ENCODE results near the gene PTPRN2. TPM values are rescaled to one million over a fixed set of nuclear protein-coding genes. Genes with fewer than 3 reads are reported as not detected.

PTPRN2 gene
- polyA plus RNA-seq, 2 donors: 0.37 to 0.40 TPM

- no peaks in the 10 kb centered on the region for H3K4me1 ChIP-seq (ENCODE audit: control insufficient read depth in 2 of 2, insufficient read depth in 2 of 2, low read length in 1 of 2)
- no peak overlapping the region for H3K27ac ChIP-seq (ENCODE audit: low read depth in 2 of 2, low read length in 1 of 2)
- no peaks in the 10 kb centered on the region for H3K9me3 ChIP-seq (ENCODE audit: control insufficient read depth in 2 of 2, insufficient read depth in 1 of 2, low read depth in 1 of 2, low read length in 1 of 2)
- no peaks in the 10 kb centered on the region for H3K36me3 ChIP-seq (ENCODE audit: control insufficient read depth in 2 of 2, insufficient read depth in 2 of 2, low read length in 1 of 2)
- H3K4me3 ChIP-seq (ENCODE audit: low read depth in 1 of 2, low read length in 2 of 2): no peak overlapping the region
- WGBS, 2 donors: 88 to 96% methylated on average over 15 of the region's 15 CpGs
- H3K27me3 ChIP-seq (ENCODE audit: control insufficient read depth in 1 of 2, insufficient read depth in 2 of 2, low read length in 2 of 2): peaks cover 0 to 3% of the 10 kb centered on the region in 2 donors
These were observed 719.8 kb downstream of the PTPRN2 start for GRCh38 chr7:157867685-157868305.

DNA sequence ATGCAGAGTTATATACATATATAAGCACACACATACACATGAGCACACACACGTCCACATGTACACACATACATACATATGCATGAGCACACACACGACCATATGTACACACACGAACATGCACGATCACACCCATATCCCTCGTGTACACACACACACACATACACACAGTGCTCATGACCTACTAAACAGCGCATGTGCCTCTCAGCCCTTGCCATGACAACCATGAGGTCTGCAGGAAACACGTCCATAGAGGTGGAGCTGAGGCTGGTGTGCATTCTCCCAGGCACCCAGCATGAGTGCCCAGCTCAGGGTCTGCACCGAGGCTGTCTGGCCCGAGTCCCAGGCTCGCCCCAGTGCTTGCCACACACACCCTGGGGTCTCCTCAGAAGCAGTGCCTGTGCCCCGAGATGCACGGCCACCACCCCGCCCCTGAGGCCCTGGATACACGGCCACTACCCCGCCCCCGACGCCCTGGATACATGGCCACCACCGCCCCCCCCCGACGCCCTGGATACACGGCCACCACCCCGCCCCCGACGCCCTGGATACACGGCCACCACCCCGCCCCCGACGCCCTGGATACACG is 721.2 kb downstream of the PTPRN2 start:
- no peaks in the 10 kb centered on the region for H3K36me3 ChIP-seq (ENCODE audit: control insufficient read depth in 2 of 2, insufficient read depth in 2 of 2, low read length in 1 of 2)
- no peak overlapping the region for H3K27ac ChIP-seq (ENCODE audit: low read depth in 2 of 2, low read length in 1 of 2)
- no peaks in the 10 kb centered on the region for H3K9me3 ChIP-seq (ENCODE audit: control insufficient read depth in 2 of 2, insufficient read depth in 1 of 2, low read depth in 1 of 2, low read length in 1 of 2)
- peaks cover 0 to 3% of the 10 kb centered on the region in 2 donors for H3K27me3 ChIP-seq (ENCODE audit: control insufficient read depth in 1 of 2, insufficient read depth in 2 of 2, low read length in 2 of 2)
- H3K4me1 ChIP-seq (ENCODE audit: control insufficient read depth in 2 of 2, insufficient read depth in 2 of 2, low read length in 1 of 2): no peaks in the 10 kb centered on the region
- no peak overlapping the region for H3K4me3 ChIP-seq (ENCODE audit: low read depth in 1 of 2, low read length in 2 of 2)
- 82 to 86% methylated on average over 16 to 29 of the region's 29 CpGs for WGBS, 2 donors

DNA sequence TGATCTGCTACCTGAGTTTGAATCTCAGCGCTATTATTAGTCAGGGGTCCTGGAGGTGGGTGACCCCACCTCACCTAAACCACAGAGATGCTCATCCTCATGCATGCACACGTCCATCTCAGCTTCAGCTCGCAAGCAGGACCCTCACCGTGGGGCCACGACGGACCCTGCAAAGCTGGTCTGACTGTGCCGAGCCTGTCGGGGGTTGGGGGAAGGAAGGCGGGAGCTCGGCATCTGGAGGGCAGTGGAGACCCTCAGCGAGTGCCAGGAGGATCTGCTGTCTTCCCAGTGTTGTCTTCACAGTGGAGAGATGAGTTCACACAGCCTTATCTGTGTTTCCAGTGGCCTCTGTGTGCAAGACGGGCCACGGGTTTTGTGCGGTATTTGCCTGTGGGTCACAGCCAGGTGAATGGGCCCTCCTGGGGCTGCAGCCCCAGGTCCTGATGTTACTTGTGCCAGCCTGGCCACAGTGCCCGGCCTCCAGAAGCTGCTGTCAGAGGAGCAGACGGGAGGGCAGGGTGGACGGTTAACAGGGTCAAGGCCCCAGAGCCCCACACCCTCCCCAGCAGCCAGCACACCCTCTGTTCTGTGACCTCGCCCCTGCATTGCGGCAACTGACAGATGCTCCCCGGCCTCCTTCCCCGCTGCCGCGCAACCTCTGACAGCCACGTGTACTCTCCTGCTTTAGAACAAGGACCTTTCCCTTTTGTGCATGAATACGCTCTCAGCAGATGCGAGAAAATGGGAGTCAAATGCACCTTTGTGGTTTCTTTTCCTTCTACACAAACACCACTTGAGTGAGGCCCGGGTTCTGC is 722.1 kb downstream of the PTPRN2 start:
- Histone ChIP-seq H3K4me1 (ENCODE audit: control insufficient read depth in 2 of 2, insufficient read depth in 2 of 2, low read length in 1 of 2) (no peaks in the 10 kb centered on the region), H3K36me3 (ENCODE audit: control insufficient read depth in 2 of 2, insufficient read depth in 2 of 2, low read length in 1 of 2) (no peaks in the 10 kb centered on the region), H3K4me3 (ENCODE audit: low read depth in 1 of 2, low read length in 2 of 2) (no peak overlapping the region), H3K27ac (ENCODE audit: low read depth in 2 of 2, low read length in 1 of 2) (no peak overlapping the region), H3K9me3 (ENCODE audit: control insufficient read depth in 2 of 2, insufficient read depth in 1 of 2, low read depth in 1 of 2, low read length in 1 of 2) (no peaks in the 10 kb centered on the region), H3K27me3 (ENCODE audit: control insufficient read depth in 1 of 2, insufficient read depth in 2 of 2, low read length in 2 of 2) (peaks cover 0 to 3% of the 10 kb centered on the region in 2 donors)
- WGBS, 2 donors: 83 to 84% methylated on average over 27 of the region's 27 CpGs

DNA sequence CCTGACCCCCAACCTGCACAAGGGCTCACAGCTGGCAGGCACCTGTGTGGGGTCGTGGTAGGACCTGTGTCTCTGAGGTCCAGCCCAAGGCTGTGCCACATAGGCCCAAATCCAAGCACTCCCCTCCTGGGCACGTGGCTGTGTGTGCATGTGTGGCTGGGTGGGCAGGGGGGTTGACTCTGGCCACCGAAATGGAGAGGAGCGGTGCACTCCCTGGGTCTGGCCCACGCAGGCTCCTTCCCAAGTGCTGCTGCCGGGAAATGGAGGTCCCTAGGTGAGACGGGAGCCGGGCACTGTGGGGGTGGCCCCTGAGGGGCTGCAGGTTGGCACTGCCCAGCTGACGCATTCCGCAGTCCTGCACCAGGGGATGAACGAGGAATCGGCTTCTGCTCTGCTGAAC is 722.7 kb downstream of the PTPRN2 start:
- 76 to 92% methylated on average over 11 to 12 of the region's 12 CpGs for WGBS, 2 donors
- H3K36me3 ChIP-seq (ENCODE audit: control insufficient read depth in 2 of 2, insufficient read depth in 2 of 2, low read length in 1 of 2): no peaks in the 10 kb centered on the region
- H3K9me3 ChIP-seq (ENCODE audit: control insufficient read depth in 2 of 2, insufficient read depth in 1 of 2, low read depth in 1 of 2, low read length in 1 of 2): no peaks in the 10 kb centered on the region
- H3K27ac ChIP-seq (ENCODE audit: low read depth in 2 of 2, low read length in 1 of 2): no peak overlapping the region
- no peak overlapping the region for H3K4me3 ChIP-seq (ENCODE audit: low read depth in 1 of 2, low read length in 2 of 2)
- peaks cover 0 to 3% of the 10 kb centered on the region in 2 donors for H3K27me3 ChIP-seq (ENCODE audit: control insufficient read depth in 1 of 2, insufficient read depth in 2 of 2, low read length in 2 of 2)
- no peaks in the 10 kb centered on the region for H3K4me1 ChIP-seq (ENCODE audit: control insufficient read depth in 2 of 2, insufficient read depth in 2 of 2, low read length in 1 of 2)

- Histone ChIP-seq H3K36me3 (ENCODE audit: control insufficient read depth in 2 of 2, insufficient read depth in 2 of 2, low read length in 1 of 2) (no peaks in the 10 kb centered on the region), H3K27me3 (ENCODE audit: control insufficient read depth in 1 of 2, insufficient read depth in 2 of 2, low read length in 2 of 2) (peaks cover 0 to 3% of the 10 kb centered on the region in 2 donors), H3K4me1 (ENCODE audit: control insufficient read depth in 2 of 2, insufficient read depth in 2 of 2, low read length in 1 of 2) (no peaks in the 10 kb centered on the region), H3K4me3 (ENCODE audit: low read depth in 1 of 2, low read length in 2 of 2) (no peak overlapping the region), H3K9me3 (ENCODE audit: control insufficient read depth in 2 of 2, insufficient read depth in 1 of 2, low read depth in 1 of 2, low read length in 1 of 2) (no peaks in the 10 kb centered on the region), H3K27ac (ENCODE audit: low read depth in 2 of 2, low read length in 1 of 2) (no peak overlapping the region)
- WGBS, 2 donors: 78 to 79% methylated on average over 31 of the region's 31 CpGs
These were observed 723.5 kb downstream of the PTPRN2 start for GRCh38 chr7:157863906-157864810.

- 75 to 90% methylated on average over 12 of the region's 12 CpGs for WGBS, 2 donors
- no peak overlapping the region for H3K27ac ChIP-seq (ENCODE audit: low read depth in 2 of 2, low read length in 1 of 2)
- H3K9me3 ChIP-seq (ENCODE audit: control insufficient read depth in 2 of 2, insufficient read depth in 1 of 2, low read depth in 1 of 2, low read length in 1 of 2): no peaks in the 10 kb centered on the region
- no peaks in the 10 kb centered on the region for H3K36me3 ChIP-seq (ENCODE audit: control insufficient read depth in 2 of 2, insufficient read depth in 2 of 2, low read length in 1 of 2)
- H3K4me1 ChIP-seq (ENCODE audit: control insufficient read depth in 2 of 2, insufficient read depth in 2 of 2, low read length in 1 of 2): no peaks in the 10 kb centered on the region
- H3K4me3 ChIP-seq (ENCODE audit: low read depth in 1 of 2, low read length in 2 of 2): no peak overlapping the region
- H3K27me3 ChIP-seq (ENCODE audit: control insufficient read depth in 1 of 2, insufficient read depth in 2 of 2, low read length in 2 of 2): peaks cover 0 to 3% of the 10 kb centered on the region in 2 donors
These were observed 724.4 kb downstream of the PTPRN2 start for GRCh38 chr7:157863176-157863575.

DNA sequence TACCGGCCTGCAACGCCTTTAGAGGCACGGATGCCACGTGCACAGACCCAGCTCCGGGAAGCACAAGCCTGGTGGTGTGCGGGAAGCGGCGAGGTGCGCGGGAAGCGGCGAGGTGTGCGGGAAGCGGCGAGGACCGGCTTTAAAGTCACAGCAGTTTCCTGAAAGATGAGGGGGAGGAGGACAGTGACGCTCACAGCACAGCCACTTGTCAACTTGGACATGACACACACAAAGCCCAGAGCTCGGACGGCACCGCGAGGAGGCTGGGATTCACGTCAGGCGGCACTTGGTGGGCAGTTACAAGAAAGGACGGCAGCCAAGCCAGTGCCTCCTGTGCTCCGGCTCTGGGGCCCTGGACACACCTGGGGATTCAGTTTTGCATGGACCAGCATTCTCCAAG is 724.9 kb downstream of the PTPRN2 start:
- Histone ChIP-seq H3K27ac (ENCODE audit: low read depth in 2 of 2, low read length in 1 of 2) (no peak overlapping the region), H3K36me3 (ENCODE audit: control insufficient read depth in 2 of 2, insufficient read depth in 2 of 2, low read length in 1 of 2) (no peaks in the 10 kb centered on the region), H3K9me3 (ENCODE audit: control insufficient read depth in 2 of 2, insufficient read depth in 1 of 2, low read depth in 1 of 2, low read length in 1 of 2) (no peaks in the 10 kb centered on the region), H3K4me3 (ENCODE audit: low read depth in 1 of 2, low read length in 2 of 2) (no peak overlapping the region), H3K4me1 (ENCODE audit: control insufficient read depth in 2 of 2, insufficient read depth in 2 of 2, low read length in 1 of 2) (no peaks in the 10 kb centered on the region), H3K27me3 (ENCODE audit: control insufficient read depth in 1 of 2, insufficient read depth in 2 of 2, low read length in 2 of 2) (peaks cover 0 to 3% of the 10 kb centered on the region in 2 donors)
- 86% methylated on average over 25 of the region's 25 CpGs for WGBS, 2 donors

- no peaks in the 10 kb centered on the region for H3K36me3 ChIP-seq (ENCODE audit: control insufficient read depth in 2 of 2, insufficient read depth in 2 of 2, low read length in 1 of 2)
- no peaks in the 10 kb centered on the region for H3K9me3 ChIP-seq (ENCODE audit: control insufficient read depth in 2 of 2, insufficient read depth in 1 of 2, low read depth in 1 of 2, low read length in 1 of 2)
- no peak overlapping the region for H3K4me3 ChIP-seq (ENCODE audit: low read depth in 1 of 2, low read length in 2 of 2)
- 90 to 92% methylated on average over 16 to 17 of the region's 17 CpGs for WGBS, 2 donors
- H3K4me1 ChIP-seq (ENCODE audit: control insufficient read depth in 2 of 2, insufficient read depth in 2 of 2, low read length in 1 of 2): no peaks in the 10 kb centered on the region
- H3K27ac ChIP-seq (ENCODE audit: low read depth in 2 of 2, low read length in 1 of 2): no peak overlapping the region
- peaks cover 0 to 3% of the 10 kb centered on the region in 2 donors for H3K27me3 ChIP-seq (ENCODE audit: control insufficient read depth in 1 of 2, insufficient read depth in 2 of 2, low read length in 2 of 2)
These were observed 726.1 kb downstream of the PTPRN2 start for GRCh38 chr7:157861551-157861950.

DNA sequence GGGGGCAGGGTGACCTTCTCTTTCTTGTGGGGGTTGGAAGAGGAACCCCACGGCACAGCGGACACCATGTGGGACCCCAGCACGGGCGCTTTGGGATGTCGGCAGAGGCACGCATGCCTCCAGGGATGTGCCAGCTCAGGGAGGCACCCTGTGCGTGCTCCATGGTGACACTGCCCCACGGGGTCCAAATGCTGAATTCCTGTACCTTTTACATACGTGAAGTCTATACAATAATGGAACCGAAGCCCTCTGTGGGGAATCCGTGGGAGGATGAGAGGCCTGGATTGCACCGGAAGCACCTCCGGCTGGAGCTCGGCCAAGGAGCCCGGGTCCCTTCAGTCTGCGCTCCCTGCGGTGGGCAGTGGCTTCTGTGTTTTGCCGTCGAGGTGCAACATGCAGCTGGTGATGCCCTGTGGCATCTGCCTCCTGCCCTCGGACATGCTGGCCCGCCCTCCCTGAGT is 726.6 kb downstream of the PTPRN2 start:
- 87 to 88% methylated on average over 21 of the region's 21 CpGs for WGBS, 2 donors
- Histone ChIP-seq H3K9me3 (ENCODE audit: control insufficient read depth in 2 of 2, insufficient read depth in 1 of 2, low read depth in 1 of 2, low read length in 1 of 2) (no peaks in the 10 kb centered on the region), H3K4me3 (ENCODE audit: low read depth in 1 of 2, low read length in 2 of 2) (no peak overlapping the region), H3K4me1 (ENCODE audit: control insufficient read depth in 2 of 2, insufficient read depth in 2 of 2, low read length in 1 of 2) (no peaks in the 10 kb centered on the region), H3K36me3 (ENCODE audit: control insufficient read depth in 2 of 2, insufficient read depth in 2 of 2, low read length in 1 of 2) (no peaks in the 10 kb centered on the region), H3K27me3 (ENCODE audit: control insufficient read depth in 1 of 2, insufficient read depth in 2 of 2, low read length in 2 of 2) (peaks cover 0 to 3% of the 10 kb centered on the region in 2 donors), H3K27ac (ENCODE audit: low read depth in 2 of 2, low read length in 1 of 2) (no peak overlapping the region)
